HEK293 (cell line): ENCODE results near the gene MATN1.

Source experiments
- CTCF ChIP-seq: fragments of 450-650 bp; formaldehyde crosslinking; IDR thresholded peaks from 2 replicates; pipeline ENCODE4 v1.5.1; 2016; ENCODE audit warnings: missing biosample characterization, missing genetic modification characterization
- PATZ1 ChIP-seq: fragments of 450-650 bp; formaldehyde crosslinking; IDR thresholded peaks from 2 replicates; pipeline ENCODE4 v1.5.1; 2016; ENCODE audit warnings: missing biosample characterization, missing genetic modification characterization
- TCF7L2 ChIP-seq: IDR thresholded peaks from 2 replicates; pipeline ENCODE4 v1.6.1; 2011; ENCODE audit warnings: low read depth, mild to moderate bottlenecking, inconsistent platforms, low read length, moderate library complexity, borderline replicate concordance
- ZNF10 ChIP-seq: fragments of 450-650 bp; formaldehyde crosslinking; IDR thresholded peaks from 2 replicates; pipeline ENCODE4 v1.5.1; 2017; ENCODE audit warnings: missing biosample characterization, missing genetic modification characterization
- ZNF350 ChIP-seq: fragments of 450-650 bp; formaldehyde crosslinking; IDR thresholded peaks from 2 replicates; pipeline ENCODE4 v1.5.0; 2017; ENCODE audit warnings: missing biosample characterization, mild to moderate bottlenecking, missing genetic modification characterization
- ZNF423 ChIP-seq: fragments of 450-650 bp; formaldehyde crosslinking; IDR thresholded peaks from 2 replicates; pipeline ENCODE4 v1.5.1; 2016; ENCODE audit warnings: missing biosample characterization, missing genetic modification characterization
- ZNF514 ChIP-seq: fragments of 450-650 bp; formaldehyde crosslinking; IDR thresholded peaks from 2 replicates; pipeline ENCODE4 v1.5.1; 2016; ENCODE audit warnings: missing biosample characterization, missing genetic modification characterization
- ZNF639 ChIP-seq: fragments of 450-650 bp; formaldehyde crosslinking; IDR thresholded peaks from 2 replicates; pipeline ENCODE4 v1.5.1; 2016; ENCODE audit warnings: missing biosample characterization, missing genetic modification characterization
- ZNF670 ChIP-seq: fragments of 450-650 bp; formaldehyde crosslinking; IDR thresholded peaks from 2 replicates; pipeline ENCODE4 v1.5.1; 2016; ENCODE audit warnings: missing biosample characterization, missing genetic modification characterization, low read depth
- ZNF768 ChIP-seq: fragments of 450-650 bp; formaldehyde crosslinking; IDR thresholded peaks from 2 replicates; pipeline ENCODE4 v1.5.1; 2018; ENCODE audit warnings: missing biosample characterization, mild to moderate bottlenecking, missing genetic modification characterization

- TF ChIP-seq ZNF768 (tag by site-specific recombination) (no peak), ZNF10 (tag by site-specific recombination) (no peak), CTCF (tag by site-specific recombination) (no peak), TCF7L2 (no peak), ZNF350 (tag by site-specific recombination) (no peak), PATZ1 (tag by site-specific recombination) (no peak), ZNF639 (tag by site-specific recombination) (no peak), ZNF423 (no peak), ZNF514 (tag by site-specific recombination) (no peak), ZNF670 (tag by site-specific recombination) (no peak)
Observed at GRCh38 chr1:30755746-30756145, 32.4 kb upstream of the MATN1 start.
